ENCODE measurements around the gene SDC4.

The SDC4 gene

GRCh38 chr20:45359069-45359405, 10.8 kb upstream of the SDC4 start:
- Histone ChIP-seq H2AFZ (ENCODE audit: low read length) (no peak overlapping the region), H3K27me3 (ENCODE audit: insufficient read depth, low read length, poor library complexity, severe bottlenecking) (no peaks in the 10 kb centered on the region), H3K4me1 (ENCODE audit: insufficient read depth, low read length, poor library complexity, severe bottlenecking) (peaks cover 16% of the 10 kb centered on the region), H3K9me3 (ENCODE audit: insufficient read depth, low read depth, low read length) (no peaks in the 10 kb centered on the region), H3F3A (ENCODE audit: low read depth) (no peaks in the 10 kb centered on the region), H3K4me2 (ENCODE audit: low read depth, low read length, poor library complexity, severe bottlenecking) (no peak overlapping the region), H3K9me2 (replicated peaks; ENCODE audit: low read depth, low read length) (no peaks in the 10 kb centered on the region), H3K36me3 (ENCODE audit: insufficient read depth, low read length) (no peaks in the 10 kb centered on the region), H3K79me2 (ENCODE audit: insufficient read depth, low read length) (peaks cover 7% of the 10 kb centered on the region), H3K4me3 (ENCODE audit: low read length, poor library complexity, severe bottlenecking) (no peak overlapping the region), H3K9ac (ENCODE audit: low read depth, low read length, poor library complexity, severe bottlenecking) (no peak overlapping the region), H4K20me1 (ENCODE audit: insufficient read depth, low read length, poor library complexity, severe bottlenecking) (peaks cover 6% of the 10 kb centered on the region)
- TF ChIP-seq CTCF (conservative IDR thresholded peaks at IDR 0.05; ENCODE audit: low read length) (no peak), EZH2phosphoT487 (IDR thresholded peaks at IDR 0.05; ENCODE audit: borderline replicate concordance) (no peak)

- no peaks in the 10 kb centered on the region for H3K9me3 ChIP-seq (ENCODE audit: insufficient read depth, low read depth, low read length)
- no peak for TF ChIP-seq CTCF (conservative IDR thresholded peaks at IDR 0.05; ENCODE audit: low read length)
- no peak for TF ChIP-seq EZH2phosphoT487 (IDR thresholded peaks at IDR 0.05; ENCODE audit: borderline replicate concordance)
- no peak overlapping the region for H3K4me2 ChIP-seq (ENCODE audit: low read depth, low read length, poor library complexity, severe bottlenecking)
- H3K4me1 ChIP-seq (ENCODE audit: insufficient read depth, low read length, poor library complexity, severe bottlenecking) = peaks cover 11% of the 10 kb centered on the region
- no peaks in the 10 kb centered on the region for H3K9me2 ChIP-seq (replicated peaks; ENCODE audit: low read depth, low read length)
- H3K79me2 ChIP-seq (ENCODE audit: insufficient read depth, low read length) = peaks cover 2% of the 10 kb centered on the region; the same call in 1 of the 2 replicates
- H3K36me3 ChIP-seq (ENCODE audit: insufficient read depth, low read length) = no peaks in the 10 kb centered on the region
- no peak overlapping the region for H2AFZ ChIP-seq (ENCODE audit: low read length)
- no peak overlapping the region for H3K4me3 ChIP-seq (ENCODE audit: low read length, poor library complexity, severe bottlenecking)
- H3K27me3 ChIP-seq (ENCODE audit: insufficient read depth, low read length, poor library complexity, severe bottlenecking) = no peaks in the 10 kb centered on the region
- H3F3A ChIP-seq (ENCODE audit: low read depth) = no peaks in the 10 kb centered on the region
- H3K9ac ChIP-seq (ENCODE audit: low read depth, low read length, poor library complexity, severe bottlenecking) = no peak overlapping the region
- H4K20me1 ChIP-seq (ENCODE audit: insufficient read depth, low read length, poor library complexity, severe bottlenecking) = peaks cover under 1% of the 10 kb centered on the region
Observed at GRCh38 chr20:45358282-45359068, 10.3 kb upstream of the SDC4 start.

- no peaks in the 10 kb centered on the region for H4K20me1 ChIP-seq (ENCODE audit: insufficient read depth, low read length, poor library complexity, severe bottlenecking)
- H3K4me3 ChIP-seq (ENCODE audit: low read length, poor library complexity, severe bottlenecking) = no peak overlapping the region
- H2AFZ ChIP-seq (ENCODE audit: low read length) = peak overlapping the region; percentile 39; the same call in 1 of the 2 replicates
- no peak overlapping the region for H3K9ac ChIP-seq (ENCODE audit: low read depth, low read length, poor library complexity, severe bottlenecking)
- no peaks in the 10 kb centered on the region for H3K36me3 ChIP-seq (ENCODE audit: insufficient read depth, low read length)
- TF ChIP-seq CTCF (conservative IDR thresholded peaks at IDR 0.05; ENCODE audit: low read length) = no peak
- no peak for TF ChIP-seq EZH2phosphoT487 (IDR thresholded peaks at IDR 0.05; ENCODE audit: borderline replicate concordance)
- no peaks in the 10 kb centered on the region for H3K9me2 ChIP-seq (replicated peaks; ENCODE audit: low read depth, low read length)
- no peak overlapping the region for H3K4me2 ChIP-seq (ENCODE audit: low read depth, low read length, poor library complexity, severe bottlenecking)
- no peaks in the 10 kb centered on the region for H3K79me2 ChIP-seq (ENCODE audit: insufficient read depth, low read length)
- no peaks in the 10 kb centered on the region for H3K9me3 ChIP-seq (ENCODE audit: insufficient read depth, low read depth, low read length)
- no peaks in the 10 kb centered on the region for H3K27me3 ChIP-seq (ENCODE audit: insufficient read depth, low read length, poor library complexity, severe bottlenecking)
- H3F3A ChIP-seq (ENCODE audit: low read depth) = no peaks in the 10 kb centered on the region
- H3K4me1 ChIP-seq (ENCODE audit: insufficient read depth, low read length, poor library complexity, severe bottlenecking) = peaks cover 5% of the 10 kb centered on the region
Observed at GRCh38 chr20:45355209-45356084, 7.2 kb upstream of the SDC4 start.

Data from Loucy (cell line).